HuH-7 (cell line): ENCODE results near the gene CEP170.
"Not testable (repeated sequence)": the region's sequence is repeated elsewhere in the genome, so short reads cannot be mapped to it uniquely, and the experiment has no call there.

Experiments used
- DNase-seq: peaks from one replicate; pipeline ENCODE4 v3.0.0; 2011; ENCODE audit warnings: low spot score

Gene CEP170

DNA sequence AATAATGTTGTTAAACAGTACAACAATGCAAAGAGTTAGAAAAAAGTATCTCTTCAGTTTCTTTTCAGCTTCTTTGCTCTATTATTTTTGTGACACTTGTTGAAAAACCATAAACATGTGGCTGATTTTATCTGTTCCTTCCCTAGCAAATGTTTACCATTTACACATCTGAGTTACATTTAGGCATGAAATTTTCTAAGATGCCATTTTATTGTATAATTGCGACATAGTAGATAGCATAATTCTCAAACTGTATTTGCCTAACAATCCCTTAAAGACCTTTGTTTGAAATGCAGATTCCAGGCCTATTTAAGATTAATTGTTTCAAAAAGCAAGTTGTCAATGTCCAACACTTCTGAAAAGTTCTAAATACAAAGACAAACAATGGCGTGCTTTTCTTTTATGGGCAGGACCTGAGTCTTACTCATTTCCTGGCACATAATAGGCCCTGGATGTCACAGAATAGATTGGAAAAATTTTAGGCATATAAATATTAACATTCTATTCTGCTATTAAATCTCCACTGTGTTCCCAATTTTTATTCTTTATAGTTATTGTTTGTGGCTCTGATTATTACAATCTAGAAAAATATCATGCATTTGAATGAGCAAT, 81.2 kb downstream of the CEP170 start:
- DNase-seq = not testable (repeated sequence)

DNA sequence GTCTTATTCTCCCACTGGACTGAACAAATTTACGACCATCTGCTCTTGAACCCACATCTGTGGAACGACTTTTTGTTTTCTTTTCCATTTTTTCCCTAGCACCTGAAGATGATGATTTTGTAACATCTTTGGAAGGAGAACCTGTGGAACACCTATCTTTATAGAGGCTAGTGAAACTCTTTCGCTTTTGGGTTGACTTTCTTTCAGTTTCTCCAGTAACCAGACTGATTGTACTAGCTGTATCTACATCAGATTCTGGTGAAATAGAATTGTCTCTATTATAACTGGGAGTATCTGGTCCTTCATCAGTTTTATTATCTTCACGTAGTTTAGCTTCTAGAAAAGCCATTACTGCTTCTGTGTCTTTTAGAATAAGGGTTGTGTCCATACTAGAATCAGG, 90.2 kb downstream of the CEP170 start:
- DNase-seq = not testable (repeated sequence)

DNA sequence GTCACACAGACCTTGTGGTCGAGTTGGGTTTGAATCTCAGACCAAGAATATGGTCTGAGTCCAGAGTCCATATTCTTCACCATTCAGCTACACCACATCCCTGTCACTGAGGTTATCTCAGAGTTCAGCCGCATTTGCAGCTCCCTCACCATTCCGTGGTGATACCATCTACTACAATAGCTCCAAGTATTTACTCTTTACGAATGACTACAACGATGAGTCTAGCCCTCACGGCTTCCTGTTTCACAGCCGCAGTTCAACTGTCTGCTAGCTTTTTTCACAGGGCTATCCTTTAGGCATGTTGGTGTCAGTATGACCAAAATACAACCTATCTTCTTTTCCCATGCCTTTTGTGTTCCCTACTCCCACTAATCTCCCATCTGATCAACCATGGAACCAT, 104.2 kb downstream of the CEP170 start:
- DNase-seq = peak; percentile 5

DNA sequence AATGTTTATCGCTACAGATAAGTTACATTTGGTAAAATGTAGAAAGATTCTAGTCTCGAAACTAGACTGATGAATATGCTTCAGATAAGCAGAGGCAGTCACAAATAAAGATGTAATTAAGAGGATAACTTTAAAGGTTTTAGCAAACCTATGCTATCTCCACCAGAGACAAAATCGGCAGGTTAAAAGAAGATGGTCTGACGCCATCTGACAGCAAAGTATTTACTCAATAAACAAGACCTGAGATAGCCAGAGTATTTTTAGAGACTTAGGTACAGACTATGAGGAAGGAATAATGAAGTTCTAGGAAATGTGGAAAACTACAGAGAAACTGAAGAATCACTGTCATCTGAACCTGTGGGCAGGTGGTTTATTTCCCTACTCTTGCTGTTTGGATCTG, 106.0 kb downstream of the CEP170 start:
- peak; percentile 1 for DNase-seq

DNA sequence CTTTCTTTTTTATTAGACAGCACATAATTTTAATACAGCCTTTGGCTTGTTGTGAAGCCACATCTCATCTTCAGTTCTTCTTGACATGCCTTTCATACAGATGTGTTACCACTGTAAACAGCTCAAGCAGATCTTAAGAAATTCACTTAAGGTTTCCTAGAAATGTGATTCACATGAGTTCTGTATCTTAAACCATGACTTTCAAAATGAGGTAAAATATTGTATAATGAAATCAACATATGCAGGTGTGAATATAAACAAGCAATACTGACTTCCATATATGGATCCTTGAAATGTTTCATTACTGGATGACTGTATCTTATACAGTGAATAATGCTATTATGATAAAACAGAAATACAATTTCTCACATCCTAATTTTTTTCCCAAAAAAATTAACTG, 107.7 kb downstream of the CEP170 start:
- DNase-seq = not testable (repeated sequence)

DNA sequence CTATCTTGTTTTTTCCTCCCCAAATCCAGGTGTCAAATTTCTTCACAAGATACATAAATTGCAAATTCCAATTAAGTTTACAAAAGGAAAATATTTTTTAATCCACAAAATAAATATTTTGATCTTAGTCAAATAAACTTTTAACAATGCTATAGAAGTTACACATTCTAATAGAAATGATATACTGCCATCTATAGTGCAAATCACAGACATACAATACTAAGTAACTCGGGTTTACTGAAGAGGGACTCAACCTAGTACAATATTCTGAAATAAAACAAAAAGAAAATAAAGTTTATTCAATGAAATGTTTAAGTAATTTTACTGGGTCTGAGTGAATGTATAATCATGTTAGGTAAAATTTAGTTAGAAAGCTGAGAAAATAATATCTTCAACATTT, 114.6 kb downstream of the CEP170 start:
- DNase-seq = not testable (repeated sequence)

DNA sequence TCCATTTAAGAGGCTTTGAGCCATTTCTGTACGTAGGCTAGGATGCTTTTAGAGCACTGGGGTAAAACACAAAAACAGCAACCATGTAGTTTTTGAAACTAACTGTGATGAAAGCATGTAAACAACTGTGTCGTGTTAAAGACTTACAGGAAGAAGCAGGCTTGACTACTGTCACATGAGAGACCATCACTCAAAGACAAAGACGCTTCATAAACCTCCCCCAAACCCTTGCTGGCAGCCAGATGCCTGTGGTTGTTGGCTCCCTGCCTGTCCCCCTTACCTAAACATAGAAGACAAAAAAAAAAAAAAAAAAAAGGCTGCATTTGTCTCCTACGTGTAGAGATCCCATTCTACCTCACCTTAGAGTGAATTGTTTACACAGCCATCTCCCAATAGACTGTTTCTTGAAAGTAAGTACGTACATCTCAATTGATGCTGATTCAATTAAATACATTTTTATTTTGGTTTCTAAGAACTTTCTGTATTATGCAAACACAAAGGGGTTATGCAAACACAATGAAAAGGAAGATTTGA, 132.1 kb downstream of the CEP170 start:
- DNase-seq = not testable (repeated sequence)

DNA sequence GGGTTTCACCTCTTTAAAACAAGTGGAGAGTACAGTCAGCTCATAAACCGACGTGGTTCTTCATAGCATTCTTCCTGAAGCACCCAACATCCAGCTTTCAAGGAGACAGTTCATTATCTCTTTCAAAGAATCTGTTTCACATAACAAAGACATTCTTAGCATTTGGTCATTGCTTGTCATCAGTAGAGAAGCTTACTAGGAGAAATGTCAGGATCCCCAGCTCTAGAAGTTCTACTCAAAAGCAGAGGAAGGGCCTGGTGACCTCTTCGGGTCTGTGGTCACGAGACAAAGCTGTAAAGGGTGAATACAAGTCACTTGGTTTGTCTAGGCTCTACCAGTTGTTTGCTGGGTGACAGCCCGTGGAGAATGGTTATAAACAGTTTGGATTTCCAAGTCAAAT, 133.1 kb downstream of the CEP170 start:
- not testable (repeated sequence) for DNase-seq

DNA sequence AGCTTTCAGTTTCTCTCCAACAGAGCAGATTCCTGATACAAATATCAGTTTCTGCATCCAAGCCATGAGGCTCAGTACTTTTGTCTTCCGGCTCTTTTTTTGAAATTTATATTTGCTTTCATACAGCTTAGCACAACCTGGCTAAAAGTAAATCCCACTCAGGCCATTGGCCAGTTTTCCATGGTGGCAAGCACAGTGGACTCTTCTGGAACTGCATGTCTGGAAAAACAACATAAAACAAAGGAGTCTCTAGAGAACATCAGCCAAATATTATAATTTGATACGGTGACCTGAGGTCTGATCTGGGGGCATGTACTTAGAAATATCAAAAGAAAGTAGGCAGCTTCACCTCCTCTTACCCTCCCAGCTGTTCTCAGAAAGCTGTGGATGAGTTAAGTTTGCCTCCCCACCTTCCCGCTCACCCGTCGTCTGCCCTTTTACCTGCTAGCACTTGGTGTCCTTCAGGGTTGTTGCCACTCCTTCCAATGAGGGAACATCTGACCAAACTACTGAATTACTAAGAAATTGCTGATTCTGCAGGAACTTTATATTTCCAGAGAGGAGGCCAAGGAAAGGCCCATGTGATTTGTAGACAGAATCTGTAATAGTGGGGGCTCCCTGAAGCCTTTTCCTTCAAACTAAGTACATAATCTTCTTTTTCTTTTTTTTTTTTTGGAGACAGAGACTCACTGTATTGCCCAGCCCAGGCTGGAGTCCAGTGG, 136.3 kb downstream of the CEP170 start:
- DNase-seq = not testable (repeated sequence)

DNA sequence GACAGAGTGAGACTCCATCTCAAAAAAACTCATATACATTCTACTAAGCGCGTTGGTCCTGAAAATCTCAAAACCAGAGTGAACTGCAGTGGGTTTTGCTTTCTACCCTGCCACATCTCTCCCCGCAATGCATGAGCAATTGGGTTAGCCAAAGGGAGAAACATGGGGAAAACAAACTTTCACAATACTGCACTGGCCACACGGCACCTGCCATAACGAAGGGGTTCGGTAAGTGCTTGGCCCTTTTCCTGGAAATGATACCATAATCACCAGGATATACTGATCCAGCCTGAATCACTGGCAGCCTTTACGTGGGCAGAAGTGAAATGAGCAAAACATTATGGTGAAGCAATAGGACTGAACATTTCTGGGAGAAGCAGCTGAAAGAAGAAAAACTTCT, 138.9 kb downstream of the CEP170 start:
- not testable (repeated sequence) for DNase-seq

DNA sequence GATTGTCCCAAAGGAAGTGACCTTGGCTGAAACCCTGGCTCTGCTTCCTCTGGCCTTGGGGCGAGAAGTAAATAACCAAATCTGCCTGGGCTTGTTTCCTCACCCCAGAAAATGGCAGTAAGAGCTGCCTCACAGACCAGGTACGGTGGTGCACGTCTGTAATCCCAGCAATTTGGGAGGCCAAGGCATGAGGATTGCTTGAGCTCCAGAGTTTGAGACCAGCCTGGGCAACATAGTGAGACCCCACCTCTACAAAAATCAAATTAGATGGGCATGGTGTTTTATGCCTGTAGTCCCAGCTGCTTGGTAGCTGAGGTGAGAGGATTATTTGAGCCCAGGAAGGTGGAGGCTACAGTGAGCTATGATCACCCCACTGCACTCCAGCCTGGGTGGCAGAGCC, 140.3 kb downstream of the CEP170 start:
- not testable (repeated sequence) for DNase-seq

DNA sequence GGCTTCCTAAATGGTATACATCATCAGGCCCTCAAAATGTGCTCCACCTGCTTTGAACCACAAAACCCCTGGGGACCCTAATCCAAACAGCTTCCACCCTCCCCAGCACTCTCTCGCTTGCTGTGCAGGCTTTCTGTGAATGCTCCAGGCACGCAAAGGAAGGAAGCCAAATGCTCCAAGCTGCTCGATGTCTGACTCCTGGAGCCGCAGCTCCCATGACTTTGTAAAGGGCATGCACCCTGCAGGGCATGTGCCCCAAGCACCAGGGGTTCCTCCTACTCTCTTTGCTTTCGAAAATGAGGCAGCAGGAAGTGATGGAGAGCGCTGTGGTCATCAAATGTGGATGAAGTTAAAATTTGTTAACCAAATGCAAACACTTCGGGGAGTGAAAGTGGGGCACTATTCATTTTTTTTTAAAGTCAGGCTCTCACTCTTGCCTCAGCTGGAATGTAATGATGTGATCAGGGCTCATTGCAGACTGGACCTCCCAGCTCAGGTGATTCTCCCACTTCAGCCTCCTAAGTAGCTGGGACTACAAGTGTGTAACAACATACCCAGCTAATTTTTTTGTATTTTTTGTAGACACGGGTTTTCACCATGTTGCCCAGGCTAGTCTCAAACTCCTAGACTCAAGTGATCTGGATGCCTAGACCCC, 140.9 kb downstream of the CEP170 start:
- not testable (repeated sequence) for DNase-seq

DNA sequence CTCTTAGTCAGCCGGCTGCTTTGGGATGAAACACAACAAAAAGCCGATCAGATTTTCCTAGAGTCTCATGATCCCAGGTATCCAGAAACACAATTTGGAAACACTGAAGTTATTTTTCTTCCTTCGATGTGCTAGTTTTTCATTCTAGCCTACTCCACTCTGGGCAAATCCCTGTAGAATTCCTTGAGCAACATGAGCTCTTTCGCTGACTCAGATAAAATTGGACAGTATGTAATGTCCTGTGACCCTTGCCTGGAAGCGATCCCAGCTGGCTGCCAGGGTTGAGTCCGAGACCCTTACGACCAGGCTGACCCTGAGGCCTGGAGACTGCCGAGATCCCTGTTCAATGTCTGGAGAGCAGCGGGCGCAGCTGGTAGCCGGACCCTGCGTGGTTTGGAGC, 147.9 kb downstream of the CEP170 start:
- DNase-seq = not testable (repeated sequence)

DNA sequence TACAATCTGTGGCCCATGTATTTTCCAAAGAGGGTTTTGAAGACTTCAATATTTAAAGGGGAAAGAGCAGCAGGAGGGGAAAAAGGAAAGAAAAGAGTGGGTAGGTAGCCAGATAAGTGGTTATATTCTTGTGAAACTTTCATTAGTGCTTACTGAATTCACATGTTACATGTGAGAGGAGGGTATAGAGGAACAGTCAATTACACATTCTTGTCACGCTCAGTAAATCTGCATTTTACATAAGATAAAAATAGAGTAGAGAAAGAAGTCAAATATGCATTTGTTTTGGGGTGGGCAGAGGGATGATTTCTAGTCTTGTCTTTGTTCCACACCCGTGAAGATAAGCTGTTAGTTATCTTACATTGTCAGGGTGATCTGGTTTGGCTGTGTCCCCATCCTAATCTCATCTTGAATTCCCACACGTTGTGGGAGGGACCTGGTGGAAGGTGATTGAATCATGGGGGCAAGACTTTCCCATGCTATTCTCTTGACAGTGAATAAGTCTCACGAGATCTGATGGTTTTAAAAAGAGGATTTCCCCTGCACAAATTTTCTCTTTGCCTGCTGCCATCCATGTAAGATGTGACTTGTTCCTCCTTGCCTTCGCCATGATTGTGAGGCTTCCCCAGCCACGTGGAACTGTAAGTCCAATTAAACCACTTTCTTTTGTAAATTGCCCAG, 149.3 kb downstream of the CEP170 start:
- DNase-seq = not testable (repeated sequence)

DNA sequence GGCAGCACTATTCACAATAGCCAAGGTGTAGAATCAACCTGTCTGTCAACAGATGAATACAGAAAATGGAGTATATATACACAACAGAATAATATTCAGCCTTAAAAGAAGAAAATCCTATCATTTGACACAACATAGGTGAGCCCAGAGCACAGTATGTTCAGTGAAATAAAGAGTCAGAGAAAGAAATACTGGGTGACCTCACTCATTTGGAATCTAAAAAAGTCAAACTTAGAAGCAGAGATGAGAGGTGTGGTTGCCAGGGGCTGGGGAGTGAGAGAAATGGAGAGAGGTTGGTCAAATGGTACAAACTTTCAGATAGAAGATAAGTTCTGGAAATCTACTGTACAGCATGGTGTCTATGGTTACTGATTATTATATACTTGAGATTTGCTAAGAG, 150.0 kb downstream of the CEP170 start:
- DNase-seq = not testable (repeated sequence)

DNA sequence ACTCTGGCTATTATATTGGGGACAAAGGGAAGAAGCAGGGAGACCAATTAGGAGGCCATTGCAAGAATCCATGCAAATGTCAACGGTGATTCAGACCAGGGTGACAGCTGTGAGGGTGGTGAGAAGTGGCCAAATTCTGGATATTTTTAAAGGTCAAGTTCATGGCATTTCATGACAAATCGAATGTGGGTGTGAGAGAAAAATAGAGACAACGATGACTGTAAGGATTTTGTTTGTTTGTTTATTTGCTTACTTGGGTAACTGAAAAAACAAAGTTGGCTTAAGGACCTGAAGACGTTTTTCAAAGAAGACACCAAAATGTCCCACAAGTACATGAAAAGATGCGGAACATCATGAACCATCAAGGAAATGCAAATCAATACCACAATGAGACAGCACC, 150.6 kb downstream of the CEP170 start:
- not testable (repeated sequence) for DNase-seq

DNA sequence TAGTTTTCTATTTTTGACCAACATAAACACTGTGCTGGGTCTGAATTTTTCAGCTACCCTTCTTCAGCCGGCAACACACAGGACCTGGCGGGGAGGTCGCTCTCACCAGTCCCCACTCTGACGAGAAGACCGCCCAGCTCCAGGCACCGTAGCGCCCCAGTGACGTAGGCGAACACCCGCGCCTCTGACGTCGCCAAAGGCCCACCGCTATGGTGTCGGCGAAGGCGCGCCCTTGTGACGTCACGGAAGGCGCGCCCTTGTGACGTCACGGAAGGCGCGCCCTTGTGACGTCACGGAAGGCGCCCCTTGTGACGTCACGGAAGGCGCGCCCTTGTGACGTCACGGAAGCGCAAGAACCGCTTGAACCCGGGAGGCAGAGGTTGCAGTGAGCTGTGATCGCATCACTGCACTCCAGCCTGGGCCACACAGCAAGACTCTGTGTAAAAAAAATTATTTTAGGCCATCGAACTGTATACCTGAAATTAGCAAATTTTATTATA, 153.5 kb downstream of the CEP170 start:
- DNase-seq = peak; percentile 13

DNA sequence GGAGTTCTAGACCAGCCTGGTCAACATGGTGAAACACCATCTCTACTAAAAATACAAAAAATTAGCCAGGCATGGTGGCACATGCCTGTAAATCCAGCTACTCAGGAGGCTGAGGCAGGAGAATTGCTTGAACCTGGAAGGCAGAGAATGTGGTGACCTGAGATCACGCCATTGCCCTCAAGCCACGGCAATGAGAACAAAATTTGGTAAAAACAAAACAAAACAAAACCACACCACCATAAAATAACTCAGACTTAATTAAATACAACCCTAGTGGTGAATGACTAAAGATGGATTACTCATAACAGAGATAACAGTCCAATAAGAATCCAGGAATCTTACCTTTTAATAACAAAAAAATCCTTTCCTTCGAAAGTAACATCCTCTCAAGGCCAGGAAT, 167.7 kb downstream of the CEP170 start:
- DNase-seq = not testable (repeated sequence)
